GM21825 (cell line): ENCODE data around the gene ABHD18.
"Not testable (repeated sequence)": the region's sequence is repeated elsewhere in the genome, so short reads cannot be mapped to it uniquely, and the experiment has no call there.

ENCODE experiments used
- ATAC-seq: cut with Tn5 transposase; IDR thresholded peaks from one replicate; pipeline ENCODE4 v1.9.1; 2021; ENCODE audit warnings: mild to moderate bottlenecking, moderate library complexity; ENCODE audit not compliant: unreplicated experiment

The ABHD18 gene

DNA sequence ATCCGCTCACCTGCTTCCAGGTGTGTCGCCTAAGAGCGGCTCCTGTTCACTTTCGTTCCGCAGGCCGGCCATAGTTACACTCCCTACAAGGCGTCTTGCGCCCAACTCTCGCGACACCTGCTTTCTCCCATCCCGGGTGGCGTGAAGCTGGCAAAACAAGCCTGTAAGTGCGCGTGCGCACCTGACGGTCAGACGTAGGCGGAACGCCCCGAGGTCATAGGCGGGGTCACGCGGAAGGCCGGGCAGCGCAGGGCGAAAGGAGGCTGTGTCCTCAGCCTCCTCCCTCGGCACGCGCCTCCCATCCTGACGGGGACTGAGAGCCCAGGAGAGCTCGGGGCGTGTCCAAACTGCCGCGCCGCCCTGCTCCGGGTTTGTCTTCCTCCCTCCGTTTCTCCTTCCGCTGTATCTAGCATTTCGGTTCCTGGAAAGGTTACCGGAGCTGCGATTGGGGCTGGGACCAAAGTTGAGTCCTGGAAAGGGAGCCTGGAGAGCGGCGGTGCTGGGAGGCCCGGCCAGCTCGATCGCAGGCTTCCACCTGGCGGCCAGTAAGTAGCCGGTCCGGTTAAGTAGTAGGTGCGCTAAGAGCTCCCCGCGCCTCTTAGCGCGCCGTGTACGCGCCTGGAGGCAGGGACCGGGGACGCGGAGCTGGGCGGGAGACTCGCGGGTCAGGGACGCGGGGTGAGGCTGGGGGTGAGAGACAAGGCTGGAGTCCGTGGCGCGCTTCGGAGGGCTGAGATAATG is at the start of gene ABHD18, which contains the start of gene MFSD8:
ABHD18 (plus strand) TSS at position 345 of the 741 bp plus-strand sequence. CDS start 17,550 bp downstream, outside the sequence.
MFSD8 (minus strand) TSS at position 112 of the 741 bp plus-strand sequence; CDS start at position 72, 40 bp downstream.
- ATAC-seq = peak; percentile 96

DNA sequence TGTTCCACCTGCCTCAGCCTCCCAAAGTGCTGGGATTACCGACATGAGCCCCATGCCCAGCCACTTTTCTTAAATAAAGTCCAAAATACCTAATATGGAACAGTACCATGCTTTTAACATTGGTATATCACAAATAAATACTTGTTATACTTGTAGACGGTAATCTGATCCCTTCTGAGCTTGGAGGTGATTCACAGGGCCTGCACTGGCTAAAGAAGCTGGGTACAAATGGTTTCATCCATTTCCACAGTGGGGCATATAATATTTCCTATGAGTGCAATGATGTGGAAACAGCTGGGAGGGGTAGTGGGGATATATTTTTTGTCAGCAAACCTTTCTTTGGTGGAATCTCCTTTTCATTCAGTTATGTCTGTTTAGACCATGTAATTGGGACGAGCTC is 48.7 kb upstream of the ABHD18 start:
- no peak for ATAC-seq

DNA sequence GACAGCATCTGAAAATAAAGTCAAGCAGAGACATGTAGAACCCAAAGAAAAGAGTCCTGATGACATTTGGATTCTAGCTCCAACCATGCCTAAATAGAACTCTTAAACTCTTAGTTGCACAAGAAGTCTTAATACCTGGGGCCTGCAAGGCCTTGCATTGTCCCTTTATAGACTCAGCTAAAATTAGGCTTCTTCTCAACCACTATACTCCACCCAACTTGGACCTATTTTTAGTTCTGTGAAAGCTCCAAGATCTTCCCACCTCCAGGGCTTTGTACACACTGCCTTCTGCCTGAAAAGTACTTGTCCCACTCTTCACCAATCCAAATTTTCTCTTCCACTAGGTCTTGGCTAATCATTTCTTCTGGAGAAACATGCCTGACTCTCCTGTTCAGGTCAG is 48.1 kb upstream of the ABHD18 start:
- ATAC-seq = no peak

DNA sequence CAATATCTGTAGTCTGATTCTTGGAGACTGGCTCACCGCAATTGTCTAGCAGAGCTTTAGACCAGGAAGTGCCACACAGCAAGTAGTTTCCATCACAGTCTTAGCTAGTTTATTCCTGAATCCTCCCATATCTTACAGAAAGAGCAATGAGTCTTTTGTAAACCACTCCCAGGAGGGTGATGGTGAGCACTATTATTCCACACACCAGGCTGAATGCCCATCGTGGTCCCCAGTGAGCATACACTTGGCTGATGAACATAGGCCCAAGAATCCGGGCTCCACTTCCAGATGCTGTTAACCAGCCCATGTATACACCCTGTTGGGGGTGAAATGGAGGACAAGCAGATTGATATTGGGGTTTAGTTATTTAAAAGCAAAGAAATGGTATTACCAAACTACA is 44.7 kb upstream of the ABHD18 start:
- ATAC-seq = no peak

DNA sequence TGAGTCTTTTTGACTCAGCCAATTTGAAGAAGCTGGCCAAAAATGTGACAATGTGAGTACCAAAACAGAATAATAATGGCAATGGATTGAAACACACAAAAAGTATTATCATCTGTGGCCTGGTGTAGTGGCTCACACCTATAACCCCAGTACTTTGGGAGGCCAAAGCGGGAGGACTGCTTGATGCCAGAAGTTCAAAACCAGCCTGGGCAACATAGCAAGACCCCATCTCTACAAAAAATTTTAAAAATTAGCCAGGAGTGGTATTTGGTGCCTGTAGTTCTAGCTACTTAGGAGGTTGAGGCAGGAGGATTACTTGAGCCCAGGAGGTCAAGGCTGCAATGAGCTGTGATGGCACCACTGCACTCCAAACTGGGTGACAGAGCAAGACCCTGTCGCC is 43.0 kb upstream of the ABHD18 start:
- no peak for ATAC-seq

DNA sequence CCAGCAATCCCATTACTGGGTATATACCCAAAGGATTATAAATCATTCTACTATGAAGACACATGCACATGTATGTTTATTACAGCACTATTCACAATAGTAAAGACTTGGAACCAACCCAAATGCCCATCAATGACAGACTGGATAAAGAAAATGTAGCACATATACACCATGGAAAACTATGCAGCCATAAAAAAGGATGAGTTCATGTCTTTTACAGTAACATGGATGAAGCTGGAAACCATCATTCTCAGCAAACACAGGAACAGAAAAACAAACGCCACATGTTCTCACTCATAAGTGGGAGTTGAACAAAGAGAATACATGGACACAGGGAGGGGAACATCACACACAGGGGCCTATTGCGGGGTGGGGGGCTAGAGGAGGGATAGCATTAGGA is 39.5 kb upstream of the ABHD18 start:
- not testable (repeated sequence) for ATAC-seq

DNA sequence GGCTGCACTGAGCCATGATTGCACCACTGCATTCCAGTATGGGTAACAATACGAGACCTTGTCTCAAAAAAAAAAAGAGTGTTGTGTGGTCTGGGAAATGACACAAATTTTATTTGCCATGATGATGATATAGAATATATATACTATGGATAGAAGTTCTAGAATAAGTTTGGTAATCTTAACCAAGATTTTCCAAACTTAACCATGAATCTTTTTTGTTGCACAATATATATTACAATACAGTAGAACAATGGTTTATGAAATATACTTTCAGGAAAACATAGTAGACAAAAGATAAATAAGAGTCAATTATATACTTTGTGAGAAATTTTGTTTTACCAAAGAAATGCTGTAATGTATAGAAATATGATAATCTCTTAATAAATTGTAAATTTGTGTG is 35.0 kb upstream of the ABHD18 start:
- no peak for ATAC-seq

DNA sequence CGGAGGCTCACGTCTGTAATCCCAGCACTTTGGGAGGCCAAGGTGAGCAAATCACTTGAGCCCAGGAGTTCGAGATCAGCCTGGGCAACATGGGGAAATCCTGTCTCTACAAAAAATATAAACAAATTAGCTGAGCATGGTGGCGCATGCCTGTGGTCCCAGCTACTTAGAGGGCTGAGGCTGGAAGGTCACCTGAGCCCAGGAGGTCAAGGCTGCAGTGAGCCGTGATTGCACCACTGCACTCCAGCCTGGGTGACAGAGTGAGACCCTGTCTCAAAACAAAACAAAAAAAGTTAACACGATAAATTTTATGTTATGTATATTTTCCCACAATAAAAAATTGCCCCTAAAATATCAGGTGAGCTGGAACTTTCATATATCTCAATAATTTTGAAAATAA is 33.4 kb upstream of the ABHD18 start:
- ATAC-seq = not testable (repeated sequence)

DNA sequence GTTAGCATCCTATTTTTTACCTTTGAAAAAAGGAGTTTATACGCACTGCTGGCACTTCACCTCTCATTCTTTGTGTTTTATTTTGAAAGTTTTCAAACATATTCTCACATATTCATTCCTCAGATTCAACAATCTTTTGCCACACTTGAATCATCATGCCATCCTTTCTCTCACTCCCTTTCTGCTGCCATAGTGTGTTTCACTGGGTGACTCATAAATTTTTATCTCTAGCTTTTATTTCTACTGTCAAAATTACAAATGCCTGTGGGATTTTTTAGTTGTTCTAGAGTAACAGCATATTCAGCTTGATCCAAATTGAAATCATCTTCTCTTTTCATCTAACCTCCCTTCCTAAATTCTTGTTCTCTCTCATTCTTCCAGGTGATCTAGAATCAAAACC is 28.2 kb upstream of the ABHD18 start:
- no peak for ATAC-seq

DNA sequence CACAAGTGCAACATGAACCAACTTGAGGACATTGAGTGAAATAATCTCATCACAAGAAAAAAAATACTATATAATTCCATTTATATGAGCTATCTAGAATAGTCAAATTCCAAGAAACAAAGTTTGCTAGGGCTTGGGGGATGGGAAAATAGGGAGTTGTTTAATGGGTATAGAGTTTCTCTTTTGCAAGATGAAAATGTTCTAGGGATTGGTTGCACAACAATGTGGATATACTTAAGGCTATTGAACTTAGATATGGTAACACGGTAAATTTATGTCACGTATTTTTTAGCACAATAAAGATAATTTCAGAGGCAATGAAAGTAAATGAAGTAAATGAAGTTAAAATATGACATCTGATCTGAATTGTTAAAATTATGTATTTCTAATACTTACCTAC is 8.1 kb upstream of the ABHD18 start:
- no peak for ATAC-seq

DNA sequence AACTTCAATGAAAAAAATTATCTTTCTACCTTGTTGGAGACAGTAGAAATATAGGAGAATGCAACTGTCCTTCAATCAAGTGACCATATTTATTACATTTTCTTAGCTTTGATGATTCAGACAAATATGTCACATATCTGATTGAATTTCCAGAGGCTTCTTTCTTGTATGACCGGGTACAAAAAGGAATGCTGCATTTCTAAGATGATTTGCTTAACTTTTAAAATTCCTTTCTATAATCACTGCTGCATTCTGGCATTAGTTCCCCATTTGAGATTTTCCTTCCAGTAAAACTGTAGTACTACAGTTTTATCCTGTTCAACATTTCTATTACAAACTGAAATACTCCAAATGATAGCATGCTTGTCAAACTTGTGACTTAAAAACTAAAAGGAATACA is 5.4 kb upstream of the ABHD18 start:
- ATAC-seq = no peak

DNA sequence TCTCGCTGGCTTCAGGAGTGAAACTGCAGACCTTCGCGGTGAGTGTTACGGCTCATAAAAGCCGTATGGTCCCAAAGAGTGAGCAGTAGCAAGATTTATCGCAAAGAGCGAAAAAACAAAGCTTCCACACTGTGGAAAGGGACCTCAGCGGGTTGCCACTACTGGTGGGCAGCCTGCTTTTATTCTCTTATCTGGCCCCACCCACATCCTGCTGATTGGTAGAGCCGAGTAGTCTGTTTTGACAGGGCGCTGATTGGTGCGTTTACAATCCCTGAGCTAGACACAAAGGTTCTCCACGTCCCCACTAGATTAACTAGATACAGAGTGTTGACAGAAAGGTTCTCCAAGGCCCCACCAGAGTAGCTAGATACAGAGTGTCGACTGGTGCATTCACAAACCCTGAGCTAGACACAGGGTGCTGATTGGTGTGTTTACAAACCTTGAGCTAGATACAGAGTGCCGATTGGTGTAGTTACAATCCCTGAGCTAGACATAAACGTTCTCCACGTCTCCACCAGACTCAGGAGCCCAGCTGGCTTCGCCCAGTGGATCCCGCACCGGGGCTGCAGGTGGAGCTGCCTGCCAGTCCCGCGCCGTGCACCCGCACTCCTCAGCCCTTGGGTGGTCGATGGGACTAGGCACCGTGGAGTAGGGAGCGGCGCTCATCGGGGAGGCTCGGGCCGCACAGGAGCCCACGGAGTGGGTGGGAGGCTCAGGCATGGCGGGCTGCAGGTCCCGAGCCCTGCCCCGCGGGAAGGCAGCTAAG is 1.4 kb upstream of the ABHD18 start:
- ATAC-seq = not testable (repeated sequence)

DNA sequence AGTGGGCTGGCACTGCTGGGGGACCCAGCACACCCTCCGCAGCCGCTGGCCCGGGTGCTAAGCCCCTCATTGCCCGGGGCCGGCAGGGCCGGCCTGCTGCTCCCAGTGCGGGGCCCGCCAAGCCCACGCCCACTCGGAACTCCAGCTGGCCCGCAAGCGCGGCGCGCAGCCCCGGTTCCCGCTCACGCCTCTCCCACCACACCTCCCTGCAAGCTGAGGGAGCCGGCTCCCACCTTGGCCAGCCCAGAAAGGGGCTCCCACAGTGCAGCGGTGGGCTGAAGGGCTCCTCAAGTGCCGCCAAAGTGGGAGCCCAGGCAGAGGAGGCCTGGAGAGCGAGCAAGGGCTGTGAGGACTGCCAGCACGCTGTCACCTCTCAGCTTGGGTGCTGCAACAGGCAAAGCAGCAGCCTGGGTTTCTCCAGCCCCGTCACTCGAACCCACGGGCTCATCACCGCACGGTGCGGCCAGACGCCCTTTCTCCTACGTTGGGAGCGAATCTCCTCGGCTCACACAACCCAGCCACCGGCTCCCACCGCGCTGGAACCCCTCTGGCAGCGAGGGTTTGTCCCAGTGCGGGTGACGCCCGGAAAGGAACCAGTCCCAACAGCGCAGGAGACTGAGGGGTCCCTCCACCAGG is 662 bp upstream of the ABHD18 start:
- ATAC-seq = peak; percentile 27

DNA sequence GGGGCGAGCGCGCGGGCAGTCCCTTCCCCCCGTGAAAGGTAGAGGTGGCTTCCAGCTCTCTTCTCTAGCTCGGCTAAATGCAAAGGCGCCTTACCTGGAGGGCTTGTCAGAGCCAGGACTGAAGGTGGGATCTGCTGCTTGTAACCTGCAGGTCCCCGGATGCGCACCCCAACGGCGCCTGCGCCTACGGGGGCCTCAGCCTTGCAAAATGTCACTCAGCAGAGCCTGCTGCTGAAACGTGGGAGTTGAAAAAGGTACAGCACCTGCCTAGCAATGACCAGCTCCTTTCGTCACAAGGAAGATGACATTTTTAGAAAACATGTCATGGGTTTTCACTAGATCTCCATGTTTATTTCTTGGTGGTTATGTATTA is 583 bp downstream of the ABHD18 start:
- ATAC-seq = peak; percentile 28

DNA sequence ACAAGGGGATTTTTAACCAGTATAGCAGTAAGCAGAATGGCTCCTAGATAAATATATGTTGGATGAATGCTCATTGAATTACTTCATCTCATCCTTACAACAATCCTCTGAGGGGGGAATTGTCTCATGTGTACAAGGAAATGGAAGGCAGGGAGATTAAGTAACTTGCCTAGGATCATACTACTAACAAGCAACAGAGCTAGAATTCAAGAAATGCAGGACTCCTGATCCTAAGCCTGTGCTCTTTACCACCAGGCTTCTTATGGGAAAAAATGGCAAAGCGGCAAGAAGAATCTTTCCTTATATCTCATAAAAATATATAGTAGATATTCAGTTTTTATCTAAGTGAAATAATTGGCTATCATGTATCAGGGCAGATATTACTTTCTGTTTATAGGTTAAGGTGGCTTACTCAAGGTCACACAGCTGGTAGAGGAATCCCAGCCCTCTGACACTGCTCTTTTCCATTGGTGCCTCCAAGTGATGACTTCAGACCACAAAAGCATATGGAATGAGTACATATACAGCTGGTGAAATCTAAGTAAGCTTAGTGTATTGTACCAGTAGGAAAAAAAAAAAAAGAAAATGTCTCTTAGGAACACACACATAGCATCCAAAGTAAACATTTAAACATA is 2.1 kb downstream of the ABHD18 start:
- ATAC-seq = no peak

DNA sequence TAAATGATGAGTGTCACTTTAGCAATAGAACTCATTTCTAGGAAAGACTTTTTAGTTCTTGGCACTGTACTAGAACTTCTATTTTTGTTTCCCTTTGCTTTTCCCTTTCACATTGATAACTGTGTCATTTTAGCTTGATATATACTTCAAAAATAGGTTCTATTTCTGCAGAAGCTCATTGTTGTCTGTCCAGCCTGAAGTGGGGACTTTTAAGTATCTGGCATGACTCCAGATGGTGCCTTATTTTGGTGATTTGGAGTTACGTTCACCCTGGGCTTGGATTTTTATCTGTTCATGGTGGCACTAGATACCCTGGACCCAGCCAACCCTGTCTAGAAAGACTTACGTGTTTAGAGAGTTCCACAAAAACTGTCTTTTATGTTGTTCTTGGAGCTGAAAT is 3.4 kb downstream of the ABHD18 start:
- ATAC-seq = no peak

DNA sequence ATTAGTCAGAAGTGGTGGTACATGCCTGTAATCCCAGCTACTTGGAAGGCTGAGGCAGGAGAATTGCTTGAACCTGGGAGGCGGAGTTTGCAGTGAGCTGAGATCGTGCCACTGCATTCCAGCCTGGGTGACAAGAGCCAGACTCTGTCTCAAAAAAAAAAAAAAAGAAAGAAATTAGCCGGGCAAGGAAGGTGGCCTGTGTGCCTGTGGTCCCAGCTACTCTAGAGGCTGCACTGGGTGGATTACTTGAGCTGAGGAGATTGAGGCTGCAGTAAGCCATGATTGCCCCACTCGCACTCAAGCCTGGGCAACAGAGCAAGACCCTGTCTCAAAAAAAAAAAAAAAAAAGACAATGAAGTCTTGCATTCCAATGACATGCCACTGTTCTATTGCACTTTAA is 5.7 kb downstream of the ABHD18 start:
- ATAC-seq = not testable (repeated sequence)

DNA sequence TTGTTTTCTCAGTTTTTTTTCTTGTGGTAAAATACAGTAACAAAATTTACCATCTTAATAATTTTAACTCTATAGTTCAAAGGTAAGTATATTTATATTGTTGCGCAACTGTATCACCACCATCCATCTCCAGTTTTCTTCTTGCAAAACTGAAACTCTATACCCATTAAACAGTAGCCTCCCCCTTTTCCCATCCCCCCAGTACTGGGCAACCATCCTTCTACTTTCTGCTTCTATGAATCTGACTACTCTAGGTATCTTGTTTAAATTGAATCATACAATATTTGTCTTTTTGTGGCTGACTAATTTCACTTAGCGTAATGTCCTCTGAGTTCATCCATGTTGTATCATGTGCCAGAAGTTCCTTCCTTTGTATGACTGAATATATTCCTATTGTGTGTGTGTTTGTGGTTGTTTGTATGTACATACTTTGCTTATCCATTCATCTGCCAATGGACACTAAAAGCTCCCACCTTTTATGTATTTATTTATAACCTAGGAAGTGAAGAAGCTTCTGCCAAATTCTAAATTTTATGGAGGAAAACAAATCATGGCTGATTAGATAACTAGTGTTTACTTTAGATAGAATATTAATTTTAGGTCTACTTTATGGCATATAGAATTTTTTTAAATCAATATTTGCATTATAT is 10.0 kb downstream of the ABHD18 start:
- ATAC-seq = no peak

DNA sequence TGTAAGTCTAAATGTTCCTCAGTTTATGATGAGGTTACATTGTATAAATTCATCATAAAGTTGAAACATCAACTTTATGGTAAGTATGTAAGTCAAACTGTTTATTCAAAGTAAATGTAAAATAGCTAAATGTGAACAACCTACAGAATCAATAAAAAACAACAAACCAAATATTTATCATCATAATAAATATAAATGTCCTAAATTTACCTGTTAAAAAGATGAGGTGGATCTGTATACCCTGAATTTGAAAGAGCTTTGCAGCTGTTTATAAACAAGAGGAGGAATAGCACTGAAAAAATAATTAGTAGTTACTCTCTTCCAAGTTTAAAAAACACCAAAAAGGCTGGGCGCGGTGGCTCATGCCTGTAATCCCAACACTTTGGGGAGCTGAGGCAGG is 13.7 kb downstream of the ABHD18 start:
- ATAC-seq = no peak

DNA sequence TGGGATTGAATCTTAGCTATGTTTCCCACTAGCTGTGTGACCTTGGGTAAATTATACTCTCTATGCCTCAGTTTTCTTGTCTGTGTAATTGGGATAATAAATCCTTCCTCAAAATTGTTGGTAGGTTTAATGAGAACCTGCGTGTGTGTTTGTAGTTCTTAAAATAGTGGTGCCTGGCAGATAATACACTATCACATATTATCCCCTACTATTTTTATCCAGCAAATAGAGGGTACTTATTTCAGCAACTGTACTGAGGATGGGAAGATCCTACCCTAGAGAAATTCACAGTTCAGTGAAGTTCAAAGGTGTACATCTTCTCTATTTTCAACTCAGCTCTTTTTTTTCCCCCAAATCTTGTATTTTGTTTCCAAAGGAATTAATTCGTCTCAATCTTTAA is 17.2 kb downstream of the ABHD18 start:
- no peak for ATAC-seq

DNA sequence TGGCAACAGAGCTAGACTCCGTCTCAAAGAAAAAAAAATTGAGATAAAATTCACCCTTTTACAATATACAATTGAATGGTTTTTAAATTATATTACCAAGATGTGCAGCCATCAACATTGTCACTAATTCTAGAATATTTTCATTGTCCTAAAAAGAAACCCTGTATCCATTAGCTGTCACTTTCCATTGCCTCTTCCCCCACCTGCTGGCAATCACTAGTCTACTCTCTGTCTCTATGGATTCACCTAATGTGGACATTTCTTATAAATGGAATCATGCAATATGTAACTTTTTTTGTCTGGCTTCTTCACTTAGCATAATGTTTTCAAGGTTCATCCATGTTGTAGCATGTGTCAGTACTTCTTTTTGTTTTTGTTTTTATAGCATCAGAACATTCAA is 20.8 kb downstream of the ABHD18 start:
- ATAC-seq = no peak
